Mesodermal cell (in vitro differentiated cells): ENCODE measurements around the gene RGS17. TPM values are rescaled to one million over a fixed set of nuclear protein-coding genes. Genes with fewer than 3 reads are reported as not detected.

Source experiments
- H3K27ac ChIP-seq: 2 replicates; pipeline ENCODE4 v1.7.0; 2013; ENCODE audit warnings: mild to moderate bottlenecking, low read depth, low read length, moderate library complexity; ENCODE audit not compliant: severe bottlenecking
- H3K36me3 ChIP-seq: 2 replicates; pipeline ENCODE4 v1.7.1; 2013; ENCODE audit warnings: mild to moderate bottlenecking, low read length, moderate library complexity; ENCODE audit not compliant: control insufficient read depth, insufficient read depth
- H3K4me1 ChIP-seq: one replicate; pipeline ENCODE4 v1.7.1; 2013; ENCODE audit warnings: mild to moderate bottlenecking, low read length; ENCODE audit not compliant: insufficient read depth, control insufficient read depth, poor library complexity, severe bottlenecking
- H3K4me3 ChIP-seq: 2 replicates; pipeline ENCODE4 v1.7.0; 2013; ENCODE audit warnings: low read length, control low read depth, mild to moderate bottlenecking; ENCODE audit not compliant: insufficient read depth, poor library complexity, severe bottlenecking; ENCODE audit errors: extremely low read depth
- H3K9me3 ChIP-seq: 2 replicates; pipeline ENCODE4 v1.7.1; 2013; ENCODE audit warnings: mild to moderate bottlenecking, low read length, moderate library complexity; ENCODE audit not compliant: control insufficient read depth
- WGBS, 2 experiments: methylation state at CpG; one replicate each; pipeline ENCODE4 v1.1.5; 2013; ENCODE audit warnings: missing lambda C conversion rate in 2 of 2; ENCODE audit not compliant: insufficient coverage in 2 of 2; 5-methylcytosine and 5-hydroxymethylcytosine counted together
- polyA plus RNA-seq, 2 experiments: library from polyadenylated mRNA; stranded (reverse); fragments of 50-300 nt; gene quantifications; one replicate each; pipeline ENCODE4 v1.2.3, GENCODE V29; 2013

RGS17 gene
- polyA plus RNA-seq (2013, experiment 1 of 2), result 2.9 TPM
- polyA plus RNA-seq (2013, experiment 2 of 2), result 3.2 TPM

DNA sequence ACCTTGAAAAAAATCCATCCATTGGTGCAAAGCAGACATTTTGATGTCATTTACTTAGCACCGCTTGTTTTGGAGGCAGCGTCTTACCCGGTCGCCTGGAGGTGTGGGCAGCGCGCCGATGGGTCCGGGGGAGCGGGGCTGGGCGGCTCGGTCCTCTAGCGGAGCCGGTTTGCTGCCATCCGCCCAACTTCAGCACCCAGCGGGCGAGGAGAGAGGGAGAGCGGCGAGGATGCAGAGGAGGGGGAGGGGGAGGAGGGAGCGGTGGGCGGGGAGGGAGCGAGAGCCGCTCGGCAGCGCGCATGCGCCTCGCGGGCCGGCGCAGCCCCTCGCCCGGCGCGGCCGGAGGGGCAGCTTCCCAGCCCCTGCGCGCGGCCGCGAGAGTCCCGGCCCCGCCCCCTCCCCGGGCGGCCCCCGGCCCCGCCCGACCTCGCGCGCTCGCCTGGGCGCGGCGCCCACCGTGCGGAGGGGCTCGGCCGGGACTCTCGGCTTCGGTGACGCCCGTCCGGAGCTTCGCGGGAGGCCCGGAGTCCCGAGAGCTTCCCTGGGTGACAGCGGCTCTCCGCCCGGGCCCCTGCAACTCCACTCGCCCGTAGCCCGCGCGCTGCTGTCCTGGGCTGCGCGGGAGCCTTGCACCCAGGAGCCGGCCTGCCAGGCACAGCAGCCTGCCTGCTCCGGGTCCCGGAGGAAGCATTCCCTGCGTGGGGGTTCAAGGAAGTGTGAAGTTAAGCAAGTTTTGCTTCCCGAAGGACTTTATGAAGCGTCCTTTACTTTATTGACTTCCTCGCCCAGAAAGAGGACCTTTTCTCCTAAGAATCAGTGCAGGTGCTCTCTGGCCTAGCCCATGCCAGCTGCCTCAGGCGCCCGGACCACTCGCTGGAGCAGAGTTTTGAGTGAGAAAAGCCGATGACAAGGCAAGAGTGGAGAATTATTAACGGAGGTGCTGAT lies at the start of gene RGS17:
Gene RGS17 (minus strand): TSS at position 246 of the 945 bp plus-strand sequence. CDS start 87,264 bp downstream, outside the sequence.
- H3K27ac ChIP-seq, result no peak within 1 kb of the TSS
- no peaks in the 10 kb centered on the region for H3K36me3 ChIP-seq
- H3K4me3 ChIP-seq, result peak within 1 kb of the TSS; percentile 71
- H3K4me1 ChIP-seq, result no peaks in the 10 kb centered on the region
- WGBS, 2 experiments, result 5% methylated on average over 41 to 58 of the region's 89 CpGs
- peaks cover 7% of the 10 kb centered on the region for H3K9me3 ChIP-seq

DNA sequence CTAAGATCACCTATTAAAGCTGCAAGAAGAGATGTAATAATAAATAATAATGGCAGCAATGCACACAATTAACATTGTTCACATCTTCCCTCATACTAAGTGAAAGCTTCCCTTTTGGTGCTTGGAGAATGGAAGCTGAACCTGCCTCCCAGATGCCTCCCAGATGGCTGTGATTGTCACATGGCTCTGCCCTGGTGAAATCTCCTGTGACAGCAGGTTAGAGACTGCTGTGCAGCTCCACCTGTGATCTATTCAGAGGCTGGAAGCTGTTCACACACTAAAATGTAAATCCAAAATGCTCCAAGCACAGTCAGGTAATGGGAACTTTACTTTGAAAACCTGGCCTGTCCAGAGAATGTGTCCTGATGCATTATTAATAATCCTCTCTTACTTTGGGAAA lies 41.7 kb upstream of the RGS17 start:
- Histone ChIP-seq H3K4me1 (peaks cover under 1% of the 10 kb centered on the region), H3K4me3 (no peak overlapping the region), H3K27ac (no peak overlapping the region), H3K36me3 (no peaks in the 10 kb centered on the region), H3K9me3 (no peaks in the 10 kb centered on the region)

DNA sequence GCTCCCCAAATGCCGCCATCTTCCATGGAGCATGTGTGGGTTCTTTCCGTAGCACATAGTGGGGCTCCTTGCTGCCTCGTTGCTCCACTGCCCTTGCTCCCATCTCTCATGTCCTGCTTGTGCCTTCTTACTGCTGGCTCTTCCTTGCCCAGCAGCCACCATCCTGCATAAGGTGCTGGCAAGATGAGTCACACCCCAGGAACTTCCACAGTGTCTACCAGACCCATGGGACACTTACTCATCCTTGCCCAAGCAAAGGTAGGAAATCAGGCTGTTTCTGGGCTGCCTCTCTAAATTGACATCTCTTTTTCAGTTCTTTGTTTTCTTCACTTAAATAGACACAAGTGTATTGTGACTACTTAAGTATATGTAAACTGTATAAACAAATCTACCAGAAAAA lies 39.4 kb upstream of the RGS17 start:
- 86 to 87% methylated on average over 3 of the region's 3 CpGs for WGBS, 2 experiments
- peaks cover 12% of the 10 kb centered on the region for H3K4me1 ChIP-seq
- H3K9me3 ChIP-seq, result no peaks in the 10 kb centered on the region
- no peak overlapping the region for H3K4me3 ChIP-seq
- H3K36me3 ChIP-seq, result no peaks in the 10 kb centered on the region
- H3K27ac ChIP-seq, result no peak overlapping the region

- H3K9me3 ChIP-seq, result no peaks in the 10 kb centered on the region
- peaks cover 12% of the 10 kb centered on the region for H3K4me1 ChIP-seq
- H3K4me3 ChIP-seq, result no peak overlapping the region
- WGBS, 2 experiments, result no CpG with 5 or more reads among the region's 1 CpG
- H3K36me3 ChIP-seq, result no peaks in the 10 kb centered on the region
- H3K27ac ChIP-seq, result no peak overlapping the region
Measured at GRCh38 chr6:153167907-153168306, 36.8 kb upstream of the RGS17 start.

- Histone ChIP-seq H3K4me3 (no peak overlapping the region), H3K36me3 (no peaks in the 10 kb centered on the region), H3K27ac (no peak overlapping the region), H3K9me3 (no peaks in the 10 kb centered on the region), H3K4me1 (peaks cover 12% of the 10 kb centered on the region)
- 94 to 97% methylated on average over 4 to 5 of the region's 9 CpGs for WGBS, 2 experiments
Measured at GRCh38 chr6:153167061-153167891, 36.2 kb upstream of the RGS17 start.

- H3K9me3 ChIP-seq, result no peaks in the 10 kb centered on the region
- no CpG with 5 or more reads among the region's 2 CpGs for WGBS, 2 experiments
- H3K36me3 ChIP-seq, result no peaks in the 10 kb centered on the region
- H3K4me3 ChIP-seq, result no peak overlapping the region
- H3K27ac ChIP-seq, result no peak overlapping the region
- peaks cover 10% of the 10 kb centered on the region for H3K4me1 ChIP-seq
Measured at GRCh38 chr6:153162646-153163045, 31.6 kb upstream of the RGS17 start.

DNA sequence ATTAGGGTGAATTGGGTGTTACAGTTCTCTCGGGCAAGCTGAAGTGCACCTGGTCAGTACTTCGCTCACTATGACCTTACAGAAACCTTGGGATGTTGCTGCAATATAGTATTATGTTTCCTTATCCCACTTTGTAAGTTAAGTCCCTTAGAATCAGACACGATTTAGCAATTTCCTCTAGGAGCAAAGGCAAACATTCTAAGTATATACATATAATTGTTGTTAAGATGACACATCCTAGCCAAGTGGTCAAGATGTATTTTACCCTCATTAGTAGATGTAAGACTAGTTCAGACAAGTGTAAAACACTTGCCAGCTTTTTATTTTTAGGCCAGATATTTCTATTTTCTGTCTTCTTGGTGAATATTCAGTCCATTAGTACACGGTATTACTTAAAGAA lies 31.1 kb upstream of the RGS17 start:
- Histone ChIP-seq H3K9me3 (no peaks in the 10 kb centered on the region), H3K27ac (no peak overlapping the region), H3K36me3 (no peaks in the 10 kb centered on the region), H3K4me3 (no peak overlapping the region), H3K4me1 (peaks cover 5% of the 10 kb centered on the region)
- 100% methylated on average over 2 of the region's 4 CpGs; no CpG with 5 or more reads in 1 of the 2 experiments for WGBS, 2 experiments

DNA sequence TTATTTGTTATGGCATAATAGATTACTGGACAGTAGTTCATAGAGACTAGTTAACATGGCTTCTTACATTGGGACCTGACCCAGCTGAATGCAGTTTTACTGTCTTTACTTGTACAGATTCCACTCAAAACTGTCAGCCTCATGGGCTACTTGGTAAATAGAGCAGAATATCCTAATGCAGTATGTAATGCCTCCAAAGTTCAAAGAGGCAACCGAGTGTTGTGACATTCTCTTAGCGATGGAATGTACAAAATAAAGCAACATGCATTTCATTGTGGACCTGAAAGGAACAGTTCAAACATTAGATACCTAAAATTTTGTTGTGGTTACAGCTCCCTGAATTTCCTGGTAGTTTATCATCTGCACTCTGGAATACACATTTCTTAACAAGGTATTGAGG lies 29.1 kb upstream of the RGS17 start:
- H3K9me3 ChIP-seq, result no peaks in the 10 kb centered on the region

DNA sequence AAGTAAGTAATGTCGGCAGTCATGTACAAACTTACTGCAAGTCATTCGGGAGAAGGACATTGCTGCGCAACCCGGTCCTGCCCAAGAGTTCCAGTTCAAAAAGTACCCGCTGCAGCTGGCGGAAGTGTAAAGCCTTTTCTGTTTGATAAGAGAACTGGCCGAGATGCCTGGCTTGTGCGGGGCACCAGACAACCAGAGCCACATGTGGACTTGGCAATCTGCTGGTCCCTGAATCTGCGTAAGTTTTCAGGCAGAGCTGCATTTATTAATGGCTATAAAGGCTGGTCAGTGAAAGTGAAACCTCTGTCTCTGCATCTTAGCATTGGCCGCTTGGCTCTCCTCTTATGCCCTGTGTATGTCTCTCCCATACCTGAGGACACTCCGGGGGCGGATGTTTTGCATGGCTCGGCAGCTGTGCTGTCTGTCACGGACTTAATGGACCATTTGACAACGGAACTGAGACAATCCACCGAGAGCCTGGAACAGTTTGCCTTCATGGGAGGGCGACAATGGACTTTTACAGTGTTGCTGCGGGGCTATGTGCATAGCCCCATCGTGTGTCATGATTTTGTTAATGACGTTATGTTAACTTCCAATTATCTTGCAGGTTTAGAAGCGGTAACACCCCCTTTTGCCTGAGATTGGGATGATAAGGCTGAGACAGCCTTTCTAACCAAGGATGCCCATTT lies 19.8 kb upstream of the RGS17 start:
- Histone ChIP-seq H3K4me3 (no peak overlapping the region), H3K4me1 (no peaks in the 10 kb centered on the region), H3K27ac (no peak overlapping the region), H3K36me3 (no peaks in the 10 kb centered on the region), H3K9me3 (no peaks in the 10 kb centered on the region)
- 90 to 91% methylated on average over 16 to 21 of the region's 21 CpGs for WGBS, 2 experiments

More for the DNA sequence above, 29.1 kb upstream of the RGS17 start:
- no peak overlapping the region for H3K4me3 ChIP-seq
- no peaks in the 10 kb centered on the region for H3K36me3 ChIP-seq
- no peak overlapping the region for H3K27ac ChIP-seq
- WGBS, 2 experiments, result 83 to 93% methylated on average over 1 to 2 of the region's 2 CpGs
- no peaks in the 10 kb centered on the region for H3K4me1 ChIP-seq

DNA sequence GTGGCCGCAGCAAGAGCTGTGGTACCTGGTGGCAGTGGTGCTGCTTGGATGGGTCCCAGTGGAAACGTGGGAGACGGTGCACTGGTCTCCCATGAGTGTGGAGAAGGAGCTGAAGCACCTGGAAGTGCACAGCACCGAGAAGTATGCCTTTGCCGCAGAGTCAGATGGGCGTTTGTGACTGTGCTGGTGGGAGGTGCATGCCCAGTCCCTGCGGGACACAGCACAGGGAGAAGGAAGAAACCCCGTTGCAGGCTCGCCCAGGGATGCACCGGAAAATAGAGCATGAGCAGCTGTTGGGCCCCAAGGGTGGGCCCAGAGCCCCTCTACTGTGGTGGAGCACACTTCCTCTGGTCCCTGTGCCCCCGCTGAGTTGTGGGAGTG lies 19.3 kb upstream of the RGS17 start:
- 73 to 88% methylated on average over 5 to 10 of the region's 11 CpGs for WGBS, 2 experiments
- Histone ChIP-seq H3K4me3 (no peak overlapping the region), H3K4me1 (no peaks in the 10 kb centered on the region), H3K27ac (no peak overlapping the region), H3K9me3 (no peaks in the 10 kb centered on the region), H3K36me3 (no peaks in the 10 kb centered on the region)
